HG02798 (cell line): Measurements from ENCODE around the gene CLDN15.
"Not testable (repeated sequence)": the region's sequence is repeated elsewhere in the genome, so short reads cannot be mapped to it uniquely, and the experiment has no call there.

Experiments
- ATAC-seq: cut with Tn5 transposase; IDR thresholded peaks from one replicate; pipeline ENCODE4 v1.9.1; 2021; ENCODE audit warnings: mild to moderate bottlenecking; ENCODE audit not compliant: unreplicated experiment, poor library complexity

The CLDN15 gene

GRCh38 chr7:101201695-101202602, 35.7 kb downstream of the CLDN15 start:
- no peak for ATAC-seq

- no peak for ATAC-seq
Observed at GRCh38 chr7:101200862-101201599, 36.6 kb downstream of the CLDN15 start, which contains the start of gene MOGAT3. Gene MOGAT3, minus strand, starts transcription at chr7:101201036. Its CDS starts 182 bp downstream, at chr7:101200854.

GRCh38 chr7:101200504-101200861, 37.1 kb downstream of the CLDN15 start:
- no peak for ATAC-seq

GRCh38 chr7:101199522-101199921, 38.1 kb downstream of the CLDN15 start:
- ATAC-seq = not testable (repeated sequence)

GRCh38 chr7:101198476-101198875, 39.1 kb downstream of the CLDN15 start:
- no peak for ATAC-seq

GRCh38 chr7:101197991-101198390, 39.6 kb downstream of the CLDN15 start:
- no peak for ATAC-seq

- ATAC-seq = no peak
Observed at GRCh38 chr7:101195884-101196283, 41.7 kb downstream of the CLDN15 start.

- no peak for ATAC-seq
Observed at GRCh38 chr7:101189109-101189508, 48.5 kb downstream of the CLDN15 start.

GRCh38 chr7:101186844-101187428, 50.7 kb downstream of the CLDN15 start:
- no peak for ATAC-seq

GRCh38 chr7:101186194-101186593, 51.4 kb downstream of the CLDN15 start:
- no peak for ATAC-seq

GRCh38 chr7:101185258-101185839, 52.3 kb downstream of the CLDN15 start:
- ATAC-seq = no peak
